RWPE2 (cell line): ENCODE measurements around the gene KDM6A.

ENCODE experiments used
- ATAC-seq: fragments of 200-7000 bp; cut with Tn5 transposase; 3 replicates; pipeline ENCODE4 v1.9.1; 2021; ENCODE audit warnings: low read depth
- DNase-seq: peaks from one replicate; pipeline ENCODE4 v3.0.0-alpha.2; 2020; ENCODE audit warnings: low spot score
- H3K27ac ChIP-seq: fragments of 450-650 bp; 2 replicates; pipeline ENCODE4 v1.5.1; 2017; ENCODE audit warnings: mild to moderate bottlenecking; ENCODE audit not compliant: poor library complexity, severe bottlenecking
- H3K27me3 ChIP-seq: fragments of 250-450 bp; sonication (Bioruptor Pico); 2 replicates; pipeline ENCODE4 v1.5.1; 2021; ENCODE audit warnings: mild to moderate bottlenecking, moderate library complexity; ENCODE audit not compliant: insufficient read depth, poor library complexity, severe bottlenecking
- H3K36me3 ChIP-seq: fragments of 250-450 bp; sonication (Bioruptor Pico); 2 replicates; pipeline ENCODE4 v1.5.1; 2020; ENCODE audit warnings: low read depth, mild to moderate bottlenecking, moderate library complexity
- H3K4me1 ChIP-seq: fragments of 250-450 bp; sonication (Bioruptor Pico); 2 replicates; pipeline ENCODE4 v1.5.1; 2021; ENCODE audit warnings: mild to moderate bottlenecking, moderate library complexity; ENCODE audit not compliant: insufficient read depth, poor library complexity, severe bottlenecking
- H3K4me3 ChIP-seq: fragments of 250-450 bp; sonication (Bioruptor Pico); 2 replicates; pipeline ENCODE4 v1.5.1; 2021; ENCODE audit warnings: mild to moderate bottlenecking, moderate library complexity; ENCODE audit not compliant: severe bottlenecking
- H3K9me3 ChIP-seq: fragments of 250-450 bp; sonication (Bioruptor Pico); 2 replicates; pipeline ENCODE4 v1.5.1; 2021; ENCODE audit warnings: mild to moderate bottlenecking, moderate library complexity; ENCODE audit not compliant: severe bottlenecking
- TF ChIP-seq, protein P1 (sequence below): fragments of 450-650 bp; IDR thresholded peaks from one replicate; pipeline ENCODE4 v1.5.1; 2017; ENCODE audit warnings: mild to moderate bottlenecking, moderate library complexity; ENCODE audit not compliant: poor library complexity, severe bottlenecking

Gene KDM6A

DNA sequence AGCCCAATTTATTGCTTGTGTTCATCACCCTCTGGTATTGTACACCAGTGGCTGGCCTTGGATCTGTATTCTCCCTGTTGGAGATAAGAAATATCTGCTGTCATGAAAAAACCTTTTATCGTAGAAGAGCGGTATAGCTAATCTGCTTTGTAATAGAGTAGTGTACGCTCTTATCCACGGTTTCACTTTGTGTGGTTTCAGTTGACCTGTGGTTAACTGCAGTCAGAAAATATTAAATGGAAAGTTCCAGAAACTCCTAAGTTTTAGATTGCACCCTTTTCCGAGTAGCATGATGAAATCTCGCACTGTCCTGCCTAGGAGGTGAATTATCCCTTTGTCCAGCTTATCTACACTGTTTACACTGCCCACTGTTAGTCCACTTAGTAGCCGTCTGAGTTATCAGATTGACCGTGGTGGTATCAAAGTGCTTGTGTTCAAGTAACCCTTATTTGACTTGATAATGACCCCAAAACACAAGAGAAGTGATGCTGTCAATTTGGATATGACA, 42.4 kb downstream of the KDM6A start:
- Histone ChIP-seq H3K4me1 (peaks cover 5% of the 10 kb centered on the region), H3K27me3 (no peaks in the 10 kb centered on the region), H3K4me3 (no peak overlapping the region), H3K36me3 (no peaks in the 10 kb centered on the region), H3K9me3 (no peaks in the 10 kb centered on the region), H3K27ac (no peak overlapping the region)
- ATAC-seq (no peak), DNase-seq (no peak)
- TF ChIP-seq, protein P1, sequence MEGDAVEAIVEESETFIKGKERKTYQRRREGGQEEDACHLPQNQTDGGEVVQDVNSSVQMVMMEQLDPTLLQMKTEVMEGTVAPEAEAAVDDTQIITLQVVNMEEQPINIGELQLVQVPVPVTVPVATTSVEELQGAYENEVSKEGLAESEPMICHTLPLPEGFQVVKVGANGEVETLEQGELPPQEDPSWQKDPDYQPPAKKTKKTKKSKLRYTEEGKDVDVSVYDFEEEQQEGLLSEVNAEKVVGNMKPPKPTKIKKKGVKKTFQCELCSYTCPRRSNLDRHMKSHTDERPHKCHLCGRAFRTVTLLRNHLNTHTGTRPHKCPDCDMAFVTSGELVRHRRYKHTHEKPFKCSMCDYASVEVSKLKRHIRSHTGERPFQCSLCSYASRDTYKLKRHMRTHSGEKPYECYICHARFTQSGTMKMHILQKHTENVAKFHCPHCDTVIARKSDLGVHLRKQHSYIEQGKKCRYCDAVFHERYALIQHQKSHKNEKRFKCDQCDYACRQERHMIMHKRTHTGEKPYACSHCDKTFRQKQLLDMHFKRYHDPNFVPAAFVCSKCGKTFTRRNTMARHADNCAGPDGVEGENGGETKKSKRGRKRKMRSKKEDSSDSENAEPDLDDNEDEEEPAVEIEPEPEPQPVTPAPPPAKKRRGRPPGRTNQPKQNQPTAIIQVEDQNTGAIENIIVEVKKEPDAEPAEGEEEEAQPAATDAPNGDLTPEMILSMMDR = no peak

DNA sequence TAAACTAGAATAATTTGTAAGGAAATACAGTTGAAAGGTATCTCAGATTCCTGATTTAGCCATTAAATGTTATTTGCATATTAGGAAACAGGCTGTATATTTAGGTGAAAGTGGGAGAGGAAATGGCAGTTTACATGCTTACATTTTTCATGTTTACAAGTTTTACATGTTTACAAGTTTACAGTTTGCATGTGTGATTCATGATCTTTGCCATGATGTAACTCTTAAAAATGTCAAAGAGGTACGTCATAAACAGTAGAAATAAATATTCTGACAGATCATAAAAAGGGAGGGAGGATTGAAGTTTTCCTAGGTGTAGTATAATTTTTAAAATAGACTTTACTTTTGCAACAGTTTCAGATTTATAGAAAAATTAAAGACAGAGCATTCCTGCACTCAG, 45.7 kb downstream of the KDM6A start:
- peaks cover 5% of the 10 kb centered on the region for H3K4me1 ChIP-seq
- no peak overlapping the region for H3K4me3 ChIP-seq
- TF ChIP-seq, protein P1 = no peak
- no peak for DNase-seq
- no peaks in the 10 kb centered on the region for H3K36me3 ChIP-seq
- no peak for ATAC-seq
- H3K27ac ChIP-seq = no peak overlapping the region
- no peaks in the 10 kb centered on the region for H3K27me3 ChIP-seq
- H3K9me3 ChIP-seq = no peaks in the 10 kb centered on the region

DNA sequence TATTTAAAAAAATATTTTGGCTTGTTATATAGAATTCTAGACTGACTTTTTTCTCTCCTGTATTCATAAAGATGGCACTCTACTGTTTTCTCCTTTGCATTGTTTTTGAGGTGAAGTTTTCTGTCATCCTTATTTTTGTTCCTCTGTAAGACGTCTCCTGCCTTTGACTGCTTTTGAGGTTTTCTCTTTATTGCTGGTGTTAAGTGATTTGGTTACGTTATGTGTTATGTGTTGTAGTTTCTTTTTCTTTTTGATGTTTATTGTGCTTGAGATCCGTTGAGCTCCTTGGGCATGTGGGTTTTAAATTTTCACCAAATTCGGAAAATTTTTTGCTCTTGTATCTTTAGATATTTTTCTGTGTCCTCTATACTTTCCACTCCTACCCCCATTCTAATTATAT, 50.0 kb downstream of the KDM6A start:
- TF ChIP-seq, protein P1 = no peak
- Histone ChIP-seq H3K4me3 (no peak overlapping the region), H3K9me3 (no peaks in the 10 kb centered on the region), H3K4me1 (no peaks in the 10 kb centered on the region), H3K27me3 (no peaks in the 10 kb centered on the region), H3K27ac (no peak overlapping the region), H3K36me3 (no peaks in the 10 kb centered on the region)
- DNase-seq (no peak), ATAC-seq (no peak)

DNA sequence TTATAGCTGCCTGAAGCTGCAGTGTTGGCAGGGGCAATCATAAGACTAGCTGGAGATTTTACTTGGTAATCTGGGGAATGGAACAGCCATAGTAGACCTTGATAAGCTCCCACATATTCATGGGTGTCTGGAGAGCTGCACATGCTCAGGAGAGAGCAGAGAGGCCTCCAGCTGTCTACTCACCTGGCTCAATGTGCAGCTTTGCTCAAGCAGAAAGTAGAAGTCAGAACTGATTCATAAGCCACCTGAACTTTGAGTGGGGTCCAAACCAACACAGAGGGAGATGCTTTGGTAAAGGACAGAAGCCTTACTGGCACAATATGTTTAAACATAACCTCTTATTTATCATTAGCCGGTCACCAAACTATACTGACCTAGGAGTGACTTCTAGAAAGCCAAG, 54.4 kb downstream of the KDM6A start:
- no peak overlapping the region for H3K4me3 ChIP-seq
- H3K36me3 ChIP-seq = no peaks in the 10 kb centered on the region
- DNase-seq (no peak), ATAC-seq (no peak)
- H3K9me3 ChIP-seq = no peaks in the 10 kb centered on the region
- H3K27ac ChIP-seq = no peak overlapping the region
- no peaks in the 10 kb centered on the region for H3K27me3 ChIP-seq
- H3K4me1 ChIP-seq = no peaks in the 10 kb centered on the region
- TF ChIP-seq, protein P1 = no peak

DNA sequence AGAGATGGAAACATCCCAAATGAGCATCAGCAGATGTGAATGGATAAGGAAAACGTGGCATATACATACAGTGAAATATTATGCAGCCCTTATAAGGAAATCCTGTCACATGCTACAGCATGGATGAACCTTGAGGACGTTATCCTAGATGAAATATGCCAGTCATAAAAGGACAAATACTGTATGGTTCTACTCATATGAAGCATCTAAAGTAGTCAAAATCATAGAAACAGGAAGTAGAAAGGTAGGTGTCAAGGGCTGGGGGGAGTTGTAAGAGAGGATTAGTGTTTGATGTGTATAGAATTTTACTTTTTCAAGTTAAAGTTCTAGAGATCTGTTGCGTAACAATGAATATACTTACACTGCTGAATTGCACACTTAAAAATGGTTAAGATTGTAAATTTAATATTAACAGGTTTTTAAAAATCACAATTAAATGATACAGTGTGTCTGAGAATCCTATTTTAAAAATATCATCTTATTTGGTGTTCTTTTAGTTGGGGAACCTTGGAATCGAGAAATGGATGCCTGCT, 58.5 kb downstream of the KDM6A start:
- H3K36me3 ChIP-seq = no peaks in the 10 kb centered on the region
- TF ChIP-seq, protein P1 = no peak
- H3K4me3 ChIP-seq = no peak overlapping the region
- H3K9me3 ChIP-seq = no peaks in the 10 kb centered on the region
- ATAC-seq = no peak
- no peak for DNase-seq
- H3K27me3 ChIP-seq = no peaks in the 10 kb centered on the region
- H3K4me1 ChIP-seq = peaks cover 14% of the 10 kb centered on the region
- H3K27ac ChIP-seq = no peak overlapping the region
